ENCODE results near the gene AKAP6.
"Not testable (repeated sequence)": the region's sequence is repeated elsewhere in the genome, so short reads cannot be mapped to it uniquely, and the experiment has no call there.

AKAP6 gene

DNA sequence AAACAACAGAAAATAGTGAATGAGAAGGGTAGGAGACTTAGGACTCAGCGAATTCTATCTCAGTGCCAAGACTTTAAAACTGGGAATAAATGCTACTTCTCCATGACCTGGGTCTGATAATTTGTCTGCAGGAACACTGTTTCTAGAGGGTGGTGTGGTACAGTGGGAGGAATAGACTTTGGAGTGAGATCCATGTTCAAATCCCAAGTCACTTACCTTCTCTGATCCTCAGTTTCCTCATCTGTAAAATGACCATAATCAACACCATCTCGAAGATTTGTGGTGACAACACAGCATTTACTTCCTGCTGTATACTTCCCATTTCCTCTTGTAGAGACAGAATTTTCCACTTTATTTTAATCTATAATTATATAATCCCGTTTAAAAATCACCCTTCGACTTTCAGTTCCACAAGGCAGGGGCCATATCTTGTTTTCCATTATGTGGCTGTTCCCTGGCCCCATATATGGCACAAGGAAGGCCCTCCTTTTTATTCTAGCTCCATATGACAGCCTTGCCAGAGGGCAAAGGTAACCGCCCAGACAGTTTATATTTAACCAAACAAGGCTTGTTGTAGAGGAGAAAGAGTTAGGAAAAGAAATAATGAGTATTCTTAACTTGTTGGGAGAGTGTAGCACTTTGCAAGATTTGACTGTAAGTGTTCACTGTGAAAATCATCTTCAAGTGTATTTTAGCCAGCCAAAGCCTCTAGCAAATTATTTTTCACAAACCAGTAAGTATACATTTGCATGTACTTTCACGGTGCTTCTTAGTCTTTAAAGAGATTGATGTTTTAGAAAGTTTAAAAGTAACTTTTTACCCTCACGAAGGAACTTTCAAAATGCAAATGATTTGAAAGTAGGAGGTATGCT, 243.1 kb downstream of the AKAP6 start:
- DNase-seq (ENCODE audit: low read depth in 1 of 2, low spot score in 1 of 2), result no peak

DNA sequence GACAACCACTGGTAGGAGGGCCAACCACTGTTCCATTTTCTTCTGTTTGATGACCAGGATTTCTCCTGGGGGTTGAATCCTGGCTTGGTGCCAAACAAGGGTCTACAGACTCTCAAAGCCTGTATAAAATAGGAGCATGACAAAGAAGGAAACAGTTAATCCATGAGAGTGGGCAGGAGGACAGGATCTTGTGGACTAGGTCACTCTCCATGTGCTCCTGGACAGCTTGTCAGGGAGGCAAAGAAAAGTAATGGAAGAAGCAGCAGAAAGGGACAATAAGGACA, 243.7 kb downstream of the AKAP6 start:
- no peak for DNase-seq (ENCODE audit: low read depth in 1 of 2, low spot score in 1 of 2)

DNA sequence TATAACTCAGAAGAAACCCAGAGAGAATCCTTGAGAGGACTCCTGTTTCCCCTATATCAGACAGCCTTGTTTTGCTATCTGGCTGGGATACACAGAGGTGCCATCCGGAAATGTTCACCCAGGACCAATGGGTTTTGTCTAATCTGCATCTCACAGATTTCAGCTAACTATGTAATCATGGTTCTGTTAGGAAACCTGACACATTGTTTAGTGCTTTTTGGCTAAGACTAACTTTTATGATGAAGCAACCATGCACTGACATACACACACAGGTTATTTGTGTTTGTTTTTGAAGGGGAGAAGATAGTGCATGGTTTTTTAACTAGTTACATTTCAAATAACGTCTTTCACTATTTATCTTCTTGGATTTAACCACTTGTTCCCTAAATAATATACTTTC, 245.2 kb downstream of the AKAP6 start:
- DNase-seq (ENCODE audit: low read depth in 1 of 2, low spot score in 1 of 2), result no peak

DNA sequence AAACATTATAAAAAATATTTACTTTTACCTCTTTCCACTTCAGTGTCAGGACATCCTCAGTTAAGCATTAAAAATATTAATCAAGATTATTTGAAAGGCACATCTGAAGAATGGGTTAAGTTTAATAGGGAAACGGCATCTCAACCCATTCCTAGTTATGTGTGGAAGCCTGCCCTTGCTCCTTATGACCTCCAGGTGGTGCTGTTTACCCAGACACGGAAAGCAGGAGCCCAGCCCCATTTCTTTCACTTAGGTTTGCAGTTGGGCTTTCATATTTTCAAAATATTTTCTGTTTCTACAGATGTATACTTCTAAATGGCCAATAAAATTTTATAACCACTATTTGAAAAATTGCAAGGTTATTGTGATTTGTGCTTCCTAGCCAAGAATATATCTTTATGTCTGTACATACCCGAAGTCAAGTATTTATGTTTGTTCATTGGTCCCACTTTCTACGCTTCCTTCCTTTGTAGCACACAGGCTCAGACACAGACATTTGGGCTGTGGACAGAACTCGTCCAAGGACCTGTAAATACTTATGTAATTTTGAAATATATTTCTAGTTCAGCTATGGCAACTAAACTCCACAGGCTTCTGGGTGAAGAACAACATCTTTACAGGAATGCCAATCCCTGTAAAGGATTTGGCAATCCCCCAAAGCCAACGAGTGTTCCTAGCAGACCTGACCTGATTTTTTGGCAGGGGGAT, 247.1 kb downstream of the AKAP6 start:
- peak; percentile 1 to 43 for DNase-seq (ENCODE audit: low read depth in 1 of 2, low spot score in 1 of 2)

DNA sequence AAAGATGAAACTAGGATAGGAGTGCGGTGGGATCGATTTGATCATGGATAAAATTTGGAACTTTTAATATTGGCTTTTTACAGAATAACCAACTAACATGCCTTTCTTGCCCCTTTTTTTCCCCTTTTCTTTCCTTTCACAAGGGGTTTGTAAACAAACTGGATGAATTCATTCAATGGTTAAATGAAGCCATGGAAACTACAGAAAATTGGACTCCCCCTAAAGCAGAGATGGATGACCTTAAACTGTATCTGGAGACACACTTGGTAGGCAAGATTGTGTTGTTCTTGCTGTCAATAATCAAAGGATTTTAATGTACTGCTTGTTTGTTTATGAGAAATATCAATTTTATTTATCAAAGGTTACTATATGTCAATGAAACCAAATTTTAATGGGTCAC, 247.9 kb downstream of the AKAP6 start:
- no peak for DNase-seq (ENCODE audit: low read depth in 1 of 2, low spot score in 1 of 2)

DNA sequence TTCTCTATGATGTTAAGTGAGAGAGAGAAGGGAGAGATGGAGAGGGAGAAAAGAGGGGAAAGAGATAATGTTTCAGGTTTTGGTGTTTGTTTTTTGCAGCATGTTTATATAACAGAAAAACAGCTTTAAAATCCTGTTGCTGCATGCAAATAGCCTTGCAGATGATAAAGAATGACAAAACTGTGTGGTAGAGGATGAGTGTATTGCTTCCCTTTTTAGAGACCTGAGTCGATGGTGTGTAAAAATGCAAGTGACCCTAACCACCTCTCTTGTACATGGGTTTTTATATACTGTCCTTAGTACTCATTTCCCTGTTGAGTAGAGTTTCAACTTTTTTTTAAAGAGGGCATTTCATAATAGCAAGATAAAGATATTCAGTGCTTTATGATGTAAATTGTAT, 249.1 kb downstream of the AKAP6 start:
- no peak for DNase-seq (ENCODE audit: low read depth in 1 of 2, low spot score in 1 of 2)

DNA sequence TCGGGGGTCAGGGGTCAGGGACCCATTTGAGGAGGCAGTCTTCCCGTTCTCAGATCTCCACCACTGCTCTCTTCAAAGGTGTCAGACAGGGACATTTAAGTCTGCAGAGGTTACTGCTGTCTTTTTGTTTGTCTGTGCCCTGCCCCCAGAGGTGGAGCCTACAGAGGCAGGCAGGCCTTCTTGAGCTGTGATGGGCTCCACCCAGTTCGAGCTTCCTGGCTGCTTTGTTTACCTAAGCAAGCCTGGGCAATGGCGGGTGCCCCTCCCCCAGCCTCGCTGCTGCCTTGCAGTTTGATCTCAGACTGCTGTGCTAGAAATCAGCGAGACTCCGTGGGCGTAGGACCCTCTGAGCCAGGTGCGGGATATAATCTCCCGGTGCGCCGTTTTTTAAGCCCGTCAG, 254.3 kb downstream of the AKAP6 start:
- not testable (repeated sequence) for DNase-seq (ENCODE audit: low read depth in 1 of 2, low spot score in 1 of 2)

DNA sequence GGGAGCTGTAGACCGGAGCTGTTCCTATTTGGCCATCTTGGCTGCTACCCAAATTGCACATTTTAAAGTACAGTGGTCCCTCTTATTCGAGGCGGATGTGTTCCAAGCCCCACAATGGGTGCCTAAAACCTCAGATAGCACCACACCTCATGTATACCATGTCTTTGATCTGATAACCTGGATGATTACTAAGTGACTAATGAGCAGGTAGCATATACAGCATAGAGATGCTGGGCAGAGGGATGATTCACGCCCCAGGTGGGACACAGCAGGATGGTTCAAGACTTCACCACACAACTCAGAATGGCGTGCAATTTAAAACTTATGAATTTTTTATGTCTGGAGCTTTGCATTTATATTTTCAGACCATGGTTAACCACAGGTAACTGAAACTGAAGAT, 255.0 kb downstream of the AKAP6 start:
- no peak for DNase-seq (ENCODE audit: low read depth in 1 of 2, low spot score in 1 of 2)

DNA sequence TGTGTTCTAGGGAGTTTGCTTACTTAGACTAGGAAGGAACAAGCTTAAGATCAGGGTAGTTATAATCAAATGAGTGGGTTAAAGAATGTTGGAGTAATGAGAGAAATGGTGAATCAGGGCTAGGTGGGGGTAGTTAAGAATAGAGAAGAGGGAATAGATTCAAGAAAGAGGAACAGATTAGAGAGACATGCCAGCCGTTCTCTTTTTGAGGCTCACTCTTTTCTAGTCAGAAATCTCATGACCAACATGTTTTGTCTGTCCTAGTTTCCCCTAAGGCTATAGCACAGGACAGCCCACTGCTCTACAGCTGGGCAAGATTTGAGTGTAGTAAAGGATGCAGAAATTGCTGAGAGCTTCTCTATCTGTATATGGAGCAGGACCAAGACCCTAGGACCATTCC, 258.4 kb downstream of the AKAP6 start:
- no peak for DNase-seq (ENCODE audit: low read depth in 1 of 2, low spot score in 1 of 2)

DNA sequence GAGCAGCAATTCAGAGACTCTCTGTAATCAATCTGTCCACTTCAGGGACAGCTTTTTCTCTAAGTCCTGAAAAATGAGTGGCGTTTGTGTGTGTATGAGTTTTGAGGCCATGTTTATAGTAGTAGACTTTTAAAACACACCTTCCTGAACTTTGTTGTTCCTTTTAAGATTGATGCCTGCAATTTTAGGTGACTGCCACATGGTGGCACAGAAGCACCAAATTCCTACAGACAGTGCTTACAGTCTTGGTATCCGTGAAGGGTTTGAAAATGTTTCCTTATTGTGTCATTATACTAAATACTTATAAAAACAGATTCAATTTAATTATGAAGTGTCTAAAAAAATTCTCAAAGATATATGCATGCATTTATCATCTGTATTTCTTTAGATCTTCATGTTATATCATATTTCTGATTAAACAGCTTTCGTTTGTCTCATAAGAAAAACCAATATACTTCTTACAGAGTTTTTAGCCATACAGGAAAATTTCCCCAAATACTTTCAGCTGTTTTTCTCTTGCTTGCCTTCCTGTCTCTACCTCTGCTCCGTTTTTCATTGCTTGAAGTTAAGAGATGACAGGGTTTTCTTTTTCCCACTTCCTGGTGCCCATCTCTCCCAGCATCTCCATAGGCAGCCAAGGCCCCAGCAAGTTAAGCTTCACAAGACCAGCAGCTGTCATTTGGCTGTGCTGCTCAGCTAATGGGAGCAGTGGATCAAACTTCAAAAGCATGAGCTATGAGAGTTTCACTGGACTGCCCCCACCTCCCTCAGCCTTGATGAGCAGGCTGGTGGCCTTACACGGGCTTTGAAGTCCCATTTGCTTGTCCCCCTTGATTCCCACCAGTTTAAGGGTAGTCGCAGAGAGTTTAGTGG, 259.6 kb downstream of the AKAP6 start:
- no peak for DNase-seq (ENCODE audit: low read depth in 1 of 2, low spot score in 1 of 2)

DNA sequence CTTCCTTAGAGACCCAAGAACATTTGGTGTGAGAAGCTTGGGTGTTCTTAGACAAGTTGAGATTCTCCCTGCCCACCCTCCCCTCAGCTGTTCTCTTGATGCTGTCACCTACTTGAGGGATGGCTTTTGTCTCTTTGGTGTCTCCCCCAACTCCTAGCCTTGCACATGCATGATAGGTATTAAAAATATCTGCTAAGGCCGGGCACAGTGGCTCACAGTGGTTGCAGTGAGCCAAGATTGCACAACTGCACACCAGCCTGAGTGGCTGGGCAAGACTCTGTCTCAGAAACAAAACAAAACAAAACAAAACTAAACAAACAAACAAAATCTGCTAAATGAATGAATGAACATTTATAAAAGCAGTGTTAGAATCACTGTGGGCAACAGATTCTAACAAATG, 261.1 kb downstream of the AKAP6 start:
- no peak for DNase-seq (ENCODE audit: low read depth in 1 of 2, low spot score in 1 of 2)

DNA sequence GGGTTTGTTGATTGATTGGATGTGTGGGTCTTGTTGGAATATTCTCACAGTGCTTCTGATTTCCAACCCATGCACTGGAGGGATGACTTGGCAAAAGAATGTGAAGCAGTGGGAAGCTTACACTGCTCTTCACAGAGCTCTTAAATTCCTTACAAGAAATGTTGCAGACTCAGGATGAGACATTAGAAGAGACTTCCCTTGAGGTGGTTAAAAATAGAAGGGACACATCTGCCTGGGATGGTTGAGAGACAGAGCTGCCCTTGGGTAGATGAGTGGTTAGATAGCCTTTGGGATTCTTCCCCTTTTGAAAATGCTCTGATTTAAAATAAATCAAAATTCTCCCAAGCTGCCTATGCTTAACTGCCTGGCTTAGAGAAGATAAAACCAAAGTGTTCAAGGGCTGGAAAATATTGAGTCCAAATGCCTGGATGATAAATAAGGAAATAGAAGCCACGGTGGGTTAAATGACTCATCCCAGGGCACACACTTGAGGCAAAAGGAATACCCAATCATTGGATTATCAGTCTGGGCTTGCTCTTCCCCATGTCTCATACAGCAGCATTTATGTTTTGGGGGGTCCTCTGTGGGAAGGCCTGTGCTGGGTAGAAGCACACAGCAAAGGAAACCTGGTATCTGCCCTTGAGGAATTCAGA, 264.3 kb downstream of the AKAP6 start:
- DNase-seq (ENCODE audit: low read depth in 1 of 2, low spot score in 1 of 2), result no peak

DNA sequence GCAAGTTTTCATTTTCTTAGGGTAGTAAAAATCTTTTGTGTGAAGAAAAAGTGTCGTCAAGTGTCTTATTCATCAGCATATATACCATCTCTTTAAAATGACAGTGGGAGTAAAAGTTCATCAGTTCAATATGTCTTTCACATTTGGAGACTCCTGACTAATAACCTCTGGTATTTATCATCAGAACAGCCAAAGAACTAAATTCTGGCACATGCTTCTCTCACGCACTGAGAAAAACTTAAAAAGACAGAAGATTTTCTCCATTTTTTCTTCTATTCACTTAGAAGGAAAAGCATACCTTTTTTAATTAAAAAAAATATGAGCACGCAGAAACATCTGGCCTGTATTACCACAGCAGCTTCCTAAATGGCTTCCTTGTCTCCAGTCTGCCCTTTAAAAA, 265.7 kb downstream of the AKAP6 start:
- DNase-seq (ENCODE audit: low read depth in 1 of 2, low spot score in 1 of 2), result no peak

DNA sequence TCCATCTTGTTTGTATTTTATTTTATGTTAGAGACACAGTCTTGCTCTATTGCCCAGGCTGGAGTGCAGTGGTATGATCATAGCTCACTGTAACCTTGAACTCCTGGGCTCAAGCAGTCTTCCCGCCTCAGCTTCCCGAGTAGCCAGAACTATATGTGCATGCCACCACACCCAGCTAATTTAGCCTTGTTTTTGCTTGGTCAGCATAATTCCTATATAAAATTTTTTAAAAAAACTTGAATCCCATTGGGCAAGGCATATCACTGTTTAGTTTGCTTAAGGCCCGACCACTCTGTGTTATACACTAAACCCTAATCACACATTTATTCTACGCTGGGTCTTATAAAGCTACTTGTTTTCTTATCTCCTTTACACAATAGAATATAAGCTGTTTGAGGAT, 266.4 kb downstream of the AKAP6 start:
- DNase-seq (ENCODE audit: low read depth in 1 of 2, low spot score in 1 of 2), result no peak

DNA sequence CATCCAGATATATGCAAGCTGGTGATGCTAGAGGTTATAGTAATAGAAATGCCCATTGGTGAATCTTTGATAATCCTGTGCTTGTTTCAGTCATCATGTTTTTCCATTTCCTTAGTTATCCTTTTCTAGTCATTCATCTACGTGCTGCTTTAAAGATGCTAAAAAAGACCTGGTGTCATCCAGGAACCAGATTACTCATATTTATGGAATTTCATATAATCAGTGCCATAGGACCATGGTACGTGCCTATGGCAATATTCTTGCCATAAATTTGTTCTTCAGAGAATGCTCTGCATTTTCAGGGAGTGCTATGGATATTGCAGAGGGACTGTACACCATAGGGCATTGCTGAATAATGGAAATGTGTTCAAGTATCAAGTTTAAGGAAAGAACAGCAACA, 267.3 kb downstream of the AKAP6 start:
- DNase-seq (ENCODE audit: low read depth in 1 of 2, low spot score in 1 of 2), result no peak

DNA sequence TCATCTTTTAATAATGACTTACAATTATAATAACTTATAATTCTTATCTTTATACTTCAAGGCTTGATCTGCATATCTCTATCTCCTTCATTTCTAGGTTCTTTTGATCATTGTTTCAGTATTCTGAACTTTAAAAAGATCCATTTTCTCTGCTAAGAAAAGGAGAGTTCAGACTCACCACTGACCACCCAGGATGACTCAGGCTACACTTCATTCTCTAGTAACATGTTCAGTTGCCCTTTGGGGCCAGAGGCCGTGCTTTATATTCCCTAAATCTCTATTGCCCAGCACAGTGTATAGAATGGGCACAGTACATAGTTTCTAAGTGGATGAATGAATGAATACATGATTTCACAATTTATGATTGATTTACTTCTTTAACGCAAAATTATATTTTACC, 268.7 kb downstream of the AKAP6 start:
- DNase-seq (ENCODE audit: low read depth in 1 of 2, low spot score in 1 of 2), result no peak

DNA sequence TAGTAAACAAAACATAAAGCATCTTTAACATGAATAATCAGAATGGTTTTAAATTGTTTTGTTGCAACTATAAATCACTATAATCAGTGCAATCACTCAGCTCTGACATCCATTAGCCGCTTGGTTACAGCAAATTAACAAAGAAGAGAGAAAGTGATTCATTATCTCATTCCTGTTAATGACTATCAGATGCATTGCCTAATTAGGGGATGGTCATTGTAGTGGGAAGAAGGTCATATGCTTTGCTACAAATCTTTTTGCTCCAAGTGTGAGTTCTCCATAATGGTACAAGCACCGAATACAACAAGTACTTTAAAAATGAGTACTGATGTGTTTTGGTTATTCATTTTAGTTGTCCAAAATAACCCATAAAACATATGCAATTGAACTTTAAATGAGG, 272.0 kb downstream of the AKAP6 start:
- DNase-seq (ENCODE audit: low read depth in 1 of 2, low spot score in 1 of 2), result no peak

DNA sequence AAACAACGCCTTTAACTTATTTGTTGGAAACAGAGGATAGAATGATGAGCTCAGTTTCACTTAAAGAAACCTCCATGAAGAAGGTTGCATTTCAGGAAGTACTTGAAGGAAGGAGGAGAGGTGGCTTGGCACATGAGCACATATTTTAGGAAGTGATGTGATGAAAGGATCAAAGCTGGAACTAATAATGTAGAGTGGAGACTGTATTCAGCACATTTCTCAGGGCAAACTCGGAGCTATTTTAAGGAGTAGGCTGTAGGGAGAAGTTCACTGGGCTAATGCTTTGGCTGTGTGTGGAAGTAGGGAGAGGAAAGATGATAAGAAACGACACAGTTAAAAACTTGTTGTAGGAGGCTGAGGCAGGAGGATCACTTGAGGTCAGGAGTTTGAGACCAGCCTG, 272.8 kb downstream of the AKAP6 start:
- no peak for DNase-seq (ENCODE audit: low read depth in 1 of 2, low spot score in 1 of 2)

DNA sequence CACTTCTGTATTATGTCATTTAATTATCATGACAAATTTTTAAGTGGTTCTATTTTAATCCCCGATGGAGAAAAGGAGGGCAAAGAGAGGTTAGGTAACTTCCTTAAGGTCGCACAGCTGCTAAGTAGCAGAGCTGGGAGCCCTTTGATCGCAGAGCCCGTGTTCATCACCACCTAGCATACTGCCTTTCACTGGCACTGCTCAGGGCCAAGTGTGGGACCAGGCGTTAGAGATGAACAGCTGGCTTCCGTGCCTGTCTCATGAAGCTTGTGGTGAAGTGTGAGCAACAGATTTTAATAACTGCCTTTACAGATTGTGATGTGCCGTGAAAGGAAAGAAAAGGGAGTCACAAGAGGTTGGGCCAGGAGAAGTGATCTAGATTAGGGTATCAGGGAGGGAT, 273.6 kb downstream of the AKAP6 start:
- no peak for DNase-seq (ENCODE audit: low read depth in 1 of 2, low spot score in 1 of 2)

DNA sequence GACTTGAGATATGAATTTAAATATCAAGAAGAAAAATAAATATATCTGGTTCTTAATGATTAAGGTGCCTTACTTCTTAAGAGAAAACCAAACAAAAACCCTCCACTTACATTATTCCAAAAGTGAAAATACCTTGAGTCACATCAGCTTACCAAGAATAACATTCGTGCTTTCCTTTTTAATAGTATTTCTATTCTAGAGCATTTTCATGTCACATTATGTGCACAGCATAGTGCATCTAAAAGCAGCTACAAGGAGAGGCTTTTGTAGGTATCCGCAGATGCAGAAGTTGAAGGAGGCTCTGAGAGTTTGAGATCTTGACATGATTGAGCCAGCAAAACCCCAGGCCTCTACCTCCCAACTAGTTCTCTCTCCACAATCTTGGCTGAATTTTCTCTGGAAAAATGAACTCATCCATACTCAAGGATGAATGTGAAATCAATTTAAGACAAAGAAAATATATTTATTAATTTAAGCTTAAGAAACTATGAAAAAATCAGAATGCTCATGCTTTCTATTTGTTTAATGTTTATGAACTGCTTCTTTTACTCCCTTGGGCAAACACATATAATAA, 275.0 kb downstream of the AKAP6 start:
- no peak for DNase-seq (ENCODE audit: low read depth in 1 of 2, low spot score in 1 of 2)

DNA sequence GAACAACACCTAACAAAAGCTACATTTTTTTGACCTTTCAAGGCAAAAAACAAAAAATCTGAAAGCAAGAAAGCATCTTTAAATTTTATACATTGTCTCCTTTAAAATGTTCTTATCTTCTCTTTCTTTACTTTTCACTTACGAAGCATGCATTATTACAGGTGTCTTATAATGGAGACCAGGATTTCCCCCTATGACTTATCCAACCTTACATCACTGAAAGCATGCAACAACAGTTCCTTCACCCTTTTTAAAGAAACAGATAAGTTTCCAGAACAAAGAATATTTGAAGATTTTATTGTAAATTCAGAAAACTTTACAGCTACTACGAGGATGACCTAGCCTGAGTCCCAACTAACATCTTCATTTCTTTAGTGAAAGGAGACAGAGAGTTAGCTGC, 277.2 kb downstream of the AKAP6 start:
- no peak for DNase-seq (ENCODE audit: low read depth in 1 of 2, low spot score in 1 of 2)
